Upper lobe of left lung (tissue), 4 donors: ENCODE data around the gene FMO2.

Source experiments
- CTCF ChIP-seq, 6 experiments: fragments of 450-650 bp in 4 of 6; fragments of 200-600 bp in 2 of 6; sonication (generic) in 2 of 6; IDR thresholded peaks; one replicate each; pipeline ENCODE4 v1.5.1; 2016 to 2019; ENCODE audit warnings: antibody characterized with exemption in 6 of 6
- EP300 ChIP-seq, 4 donors: sonication (generic); formaldehyde crosslinking; IDR thresholded peaks; one replicate each; pipeline ENCODE4 v1.5.1; 2017; ENCODE audit warnings: antibody characterized with exemption in 4 of 4, control low read depth in 2 of 4
- POLR2A ChIP-seq, 4 donors: fragments of 450-650 bp; IDR thresholded peaks; one replicate each; pipeline ENCODE4 v1.5.1; 2016 to 2017; ENCODE audit warnings: antibody characterized with exemption in 4 of 4, mild to moderate bottlenecking in 2 of 4
- POLR2AphosphoS5 ChIP-seq, 2 donors: sonication (generic); formaldehyde crosslinking; IDR thresholded peaks; one replicate each; pipeline ENCODE4 v1.5.1; 2017; ENCODE audit warnings: antibody characterized with exemption in 2 of 2

- TF ChIP-seq POLR2A (IDR thresholded peaks at IDR 0.05) (no peak), POLR2AphosphoS5 (IDR thresholded peaks at IDR 0.05) (no peak), CTCF (IDR thresholded peaks at IDR 0.05) (no peak), EP300 (IDR thresholded peaks at IDR 0.05) (no peak)
Measured at GRCh38 chr1:171180670-171181069, 4.4 kb upstream of the FMO2 start.
